ENCODE measurements around the gene RNASEL. TPM values are rescaled to one million over a fixed set of nuclear protein-coding genes. Genes with fewer than 3 reads are reported as not detected.

RNASEL gene
- total and polyA plus RNA-seq, 2 experiments from 2014 or later: 0.87 to 2.2 TPM

DNA sequence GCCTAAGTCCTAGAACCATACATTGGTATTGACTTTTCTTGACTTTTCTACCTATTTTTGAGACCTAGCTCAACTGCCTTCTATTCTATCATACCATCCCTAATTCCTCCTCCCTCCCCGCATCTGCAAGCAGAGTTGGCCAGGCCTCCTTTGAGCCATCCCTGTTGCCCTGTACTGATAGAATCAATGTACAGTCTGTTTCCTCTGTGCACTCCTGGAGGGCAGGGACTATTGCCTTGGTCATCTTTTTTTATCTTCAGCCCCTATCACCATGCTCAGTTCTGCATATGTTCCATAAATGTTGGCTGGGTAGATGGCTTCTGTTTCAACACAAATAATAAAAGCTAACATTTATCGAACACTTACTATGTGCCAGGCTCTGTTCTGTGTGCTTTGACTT lies 19.2 kb upstream of the RNASEL start:
- H3K9me3 ChIP-seq (ENCODE audit: low read depth): no peaks in the 10 kb centered on the region
- H3K4me3 ChIP-seq: no peak overlapping the region
- TF ChIP-seq, protein P1, sequence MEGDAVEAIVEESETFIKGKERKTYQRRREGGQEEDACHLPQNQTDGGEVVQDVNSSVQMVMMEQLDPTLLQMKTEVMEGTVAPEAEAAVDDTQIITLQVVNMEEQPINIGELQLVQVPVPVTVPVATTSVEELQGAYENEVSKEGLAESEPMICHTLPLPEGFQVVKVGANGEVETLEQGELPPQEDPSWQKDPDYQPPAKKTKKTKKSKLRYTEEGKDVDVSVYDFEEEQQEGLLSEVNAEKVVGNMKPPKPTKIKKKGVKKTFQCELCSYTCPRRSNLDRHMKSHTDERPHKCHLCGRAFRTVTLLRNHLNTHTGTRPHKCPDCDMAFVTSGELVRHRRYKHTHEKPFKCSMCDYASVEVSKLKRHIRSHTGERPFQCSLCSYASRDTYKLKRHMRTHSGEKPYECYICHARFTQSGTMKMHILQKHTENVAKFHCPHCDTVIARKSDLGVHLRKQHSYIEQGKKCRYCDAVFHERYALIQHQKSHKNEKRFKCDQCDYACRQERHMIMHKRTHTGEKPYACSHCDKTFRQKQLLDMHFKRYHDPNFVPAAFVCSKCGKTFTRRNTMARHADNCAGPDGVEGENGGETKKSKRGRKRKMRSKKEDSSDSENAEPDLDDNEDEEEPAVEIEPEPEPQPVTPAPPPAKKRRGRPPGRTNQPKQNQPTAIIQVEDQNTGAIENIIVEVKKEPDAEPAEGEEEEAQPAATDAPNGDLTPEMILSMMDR (IDR thresholded peaks at IDR 0.05; ENCODE audit: low read depth, low read length): no peak
- H3K27ac ChIP-seq: no peak overlapping the region
- no peaks in the 10 kb centered on the region for H3K4me1 ChIP-seq (ENCODE audit: low read depth)
- peaks cover 19% of the 10 kb centered on the region for H3K27me3 ChIP-seq
- no peak for DNase-seq (ENCODE audit: low read depth in 1 of 2, low spot score in 1 of 2)
- H3K36me3 ChIP-seq: no peaks in the 10 kb centered on the region

DNA sequence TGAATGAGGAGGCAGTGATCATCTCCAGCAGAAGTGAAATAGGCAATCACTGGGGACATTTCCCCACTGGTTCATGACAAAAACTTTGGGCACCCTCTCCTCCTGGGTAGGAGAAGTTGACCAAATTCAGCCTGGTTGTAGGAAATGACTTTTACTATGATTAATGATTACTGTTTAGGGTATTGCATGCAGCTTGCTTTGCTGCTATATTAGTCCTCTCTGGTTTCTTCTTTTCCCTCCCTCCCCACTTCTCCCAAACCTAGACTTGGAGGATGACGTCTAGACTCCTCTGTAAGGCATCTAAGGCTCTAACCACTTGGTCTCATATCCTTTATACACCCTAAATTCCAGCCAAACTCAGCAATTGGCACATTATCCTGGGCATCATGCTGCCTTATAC lies 18.5 kb upstream of the RNASEL start:
- no peak overlapping the region for H3K4me3 ChIP-seq
- no peaks in the 10 kb centered on the region for H3K9me3 ChIP-seq (ENCODE audit: low read depth)
- no peaks in the 10 kb centered on the region for H3K4me1 ChIP-seq (ENCODE audit: low read depth)
- no peak for DNase-seq (ENCODE audit: low read depth in 1 of 2, low spot score in 1 of 2)
- TF ChIP-seq, protein P1 (IDR thresholded peaks at IDR 0.05; ENCODE audit: low read depth, low read length): no peak
- H3K36me3 ChIP-seq: no peaks in the 10 kb centered on the region
- H3K27me3 ChIP-seq: peaks cover 19% of the 10 kb centered on the region
- no peak overlapping the region for H3K27ac ChIP-seq

DNA sequence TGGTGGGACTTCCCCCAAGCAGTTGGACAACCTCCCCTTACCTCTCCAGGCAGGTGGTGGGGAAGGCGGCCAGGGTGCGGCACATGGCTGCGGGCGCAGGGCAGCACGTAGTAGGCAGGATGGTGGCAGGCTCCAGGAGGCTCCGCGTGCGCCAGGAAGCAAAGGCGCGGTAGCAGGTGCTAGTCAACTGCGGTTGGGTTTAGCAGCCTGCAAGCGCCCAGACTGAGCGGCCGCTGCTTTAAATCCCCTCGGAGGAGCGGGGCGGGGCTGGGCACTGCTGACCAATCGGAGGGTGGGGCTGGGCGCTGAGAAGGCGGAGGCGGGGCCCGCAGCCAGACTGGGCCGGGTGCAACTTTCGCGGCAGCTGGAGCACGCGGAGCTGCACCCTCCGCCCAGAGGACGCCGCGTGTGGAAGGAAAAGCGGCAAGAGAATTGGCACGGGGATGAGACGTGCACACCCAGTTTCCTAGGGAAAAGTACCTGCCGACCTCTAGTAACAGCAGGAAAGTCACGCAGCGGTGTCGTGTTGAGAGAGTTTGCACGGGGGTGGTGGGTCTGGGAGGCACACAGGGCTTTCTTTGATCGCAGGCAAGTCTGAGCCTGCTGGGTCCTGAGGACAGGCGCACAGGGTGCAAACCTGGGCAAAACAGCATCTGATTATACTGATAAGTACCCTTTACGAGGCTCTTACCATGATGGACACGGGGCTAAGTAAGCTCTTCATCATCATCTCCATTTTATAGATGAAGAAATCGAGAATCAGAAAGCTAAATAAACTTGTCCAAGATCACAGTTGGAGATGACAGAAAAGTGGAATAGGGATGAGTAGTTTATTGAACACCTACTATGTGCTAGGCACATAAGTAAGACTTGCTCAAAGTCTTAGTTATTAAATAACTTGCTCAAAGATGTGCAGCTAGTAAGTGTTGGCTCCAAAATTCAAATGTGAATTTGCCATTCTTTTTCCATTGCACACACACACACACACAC lies 15.4 kb upstream of the RNASEL start, which contains the start of gene RGS16:
TSS of gene RGS16 (minus strand) at position 215 of the 990 bp plus-strand sequence. CDS start at position 85, 130 bp downstream.
- TF ChIP-seq, protein P1 (IDR thresholded peaks at IDR 0.05; ENCODE audit: low read depth, low read length): no peak
- Histone ChIP-seq H3K4me1 (ENCODE audit: low read depth) (peaks cover 4% of the 10 kb centered on the region), H3K27me3 (peaks cover 19% of the 10 kb centered on the region), H3K9me3 (ENCODE audit: low read depth) (no peaks in the 10 kb centered on the region), H3K36me3 (no peaks in the 10 kb centered on the region), H3K4me3 (peak within 1 kb of the TSS; percentile 21), H3K27ac (no peak within 1 kb of the TSS)
- DNase-seq (ENCODE audit: low read depth in 1 of 2, low spot score in 1 of 2): peak; percentile 90 to 93

- no peaks in the 10 kb centered on the region for H3K9me3 ChIP-seq (ENCODE audit: low read depth)
- no peaks in the 10 kb centered on the region for H3K36me3 ChIP-seq
- peaks cover 19% of the 10 kb centered on the region for H3K27me3 ChIP-seq
- H3K27ac ChIP-seq: no peak overlapping the region
- peak overlapping the region; percentile 21 for H3K4me3 ChIP-seq
- TF ChIP-seq, protein P1 (IDR thresholded peaks at IDR 0.05; ENCODE audit: low read depth, low read length): no peak
- H3K4me1 ChIP-seq (ENCODE audit: low read depth): peaks cover 4% of the 10 kb centered on the region
- DNase-seq (ENCODE audit: low read depth in 1 of 2, low spot score in 1 of 2): peak in 1 of 2 donors; percentile 50
These were observed 14.7 kb upstream of the RNASEL start for GRCh38 chr1:182603646-182604174.

- Histone ChIP-seq H3K4me3 (no peak overlapping the region), H3K36me3 (no peaks in the 10 kb centered on the region), H3K27ac (no peak overlapping the region), H3K4me1 (ENCODE audit: low read depth) (peaks cover 4% of the 10 kb centered on the region), H3K27me3 (peaks cover 19% of the 10 kb centered on the region), H3K9me3 (ENCODE audit: low read depth) (no peaks in the 10 kb centered on the region)
- TF ChIP-seq, protein P1 (IDR thresholded peaks at IDR 0.05; ENCODE audit: low read depth, low read length): no peak
- DNase-seq (ENCODE audit: low read depth in 1 of 2, low spot score in 1 of 2): no peak
These were observed 14.0 kb upstream of the RNASEL start for GRCh38 chr1:182602935-182603645.
